ENCODE results near the gene LGR4.
A peak's percentile ranks its signal among the peaks of the same experiment; 100 is the strongest.

The LGR4 gene

DNA sequence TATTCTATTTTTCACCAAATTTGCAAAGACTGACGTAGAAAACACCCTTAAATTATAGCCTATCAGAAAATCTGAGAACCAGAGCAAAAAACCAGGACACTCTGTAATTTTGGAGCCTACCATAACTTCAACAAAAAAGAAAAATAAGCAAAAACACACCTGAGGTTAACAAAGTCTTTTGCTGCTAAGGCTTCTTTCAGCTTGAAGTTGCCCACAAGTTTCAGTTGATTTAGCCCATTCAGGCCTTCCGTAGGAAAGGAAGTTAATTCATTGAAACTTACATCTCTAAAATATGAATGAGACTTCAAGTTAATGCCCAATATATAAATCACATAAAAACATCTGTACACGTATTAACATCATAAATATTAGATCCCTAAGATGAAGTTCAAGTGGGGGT lies 99.2 kb downstream of the LGR4 start:
- Histone ChIP-seq H3K4me3 (ENCODE audit: low read depth, low read length) (no peak overlapping the region), H3K27me3 (no peaks in the 10 kb centered on the region), H3K36me3 (no peaks in the 10 kb centered on the region), H3K4me1 (no peaks in the 10 kb centered on the region), H3K9me3 (no peaks in the 10 kb centered on the region)
- no peak for DNase-seq
- TF ChIP-seq, protein P1, sequence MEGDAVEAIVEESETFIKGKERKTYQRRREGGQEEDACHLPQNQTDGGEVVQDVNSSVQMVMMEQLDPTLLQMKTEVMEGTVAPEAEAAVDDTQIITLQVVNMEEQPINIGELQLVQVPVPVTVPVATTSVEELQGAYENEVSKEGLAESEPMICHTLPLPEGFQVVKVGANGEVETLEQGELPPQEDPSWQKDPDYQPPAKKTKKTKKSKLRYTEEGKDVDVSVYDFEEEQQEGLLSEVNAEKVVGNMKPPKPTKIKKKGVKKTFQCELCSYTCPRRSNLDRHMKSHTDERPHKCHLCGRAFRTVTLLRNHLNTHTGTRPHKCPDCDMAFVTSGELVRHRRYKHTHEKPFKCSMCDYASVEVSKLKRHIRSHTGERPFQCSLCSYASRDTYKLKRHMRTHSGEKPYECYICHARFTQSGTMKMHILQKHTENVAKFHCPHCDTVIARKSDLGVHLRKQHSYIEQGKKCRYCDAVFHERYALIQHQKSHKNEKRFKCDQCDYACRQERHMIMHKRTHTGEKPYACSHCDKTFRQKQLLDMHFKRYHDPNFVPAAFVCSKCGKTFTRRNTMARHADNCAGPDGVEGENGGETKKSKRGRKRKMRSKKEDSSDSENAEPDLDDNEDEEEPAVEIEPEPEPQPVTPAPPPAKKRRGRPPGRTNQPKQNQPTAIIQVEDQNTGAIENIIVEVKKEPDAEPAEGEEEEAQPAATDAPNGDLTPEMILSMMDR (IDR thresholded peaks at IDR 0.05; ENCODE audit: low read depth, low read length) = no peak

DNA sequence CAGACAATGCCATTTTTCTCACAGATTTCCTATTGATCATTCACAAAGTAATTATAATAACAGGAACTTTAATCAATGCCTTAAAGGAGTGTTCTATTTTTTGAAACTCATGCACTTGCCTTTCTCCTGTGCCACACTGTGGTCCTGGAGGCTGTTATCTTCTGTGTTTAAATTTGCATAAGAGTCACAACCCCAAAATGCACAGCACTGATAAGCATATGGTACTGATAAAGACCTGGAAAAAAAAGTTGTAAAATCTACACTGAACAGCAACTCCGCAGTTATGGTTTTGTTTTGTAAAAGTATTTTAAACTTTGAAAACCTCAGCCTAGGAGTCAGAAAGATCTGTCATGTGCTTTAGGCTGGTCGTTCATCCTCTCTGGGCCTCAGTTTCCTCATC lies 100.4 kb downstream of the LGR4 start:
- DNase-seq = no peak
- TF ChIP-seq, protein P1 (IDR thresholded peaks at IDR 0.05; ENCODE audit: low read depth, low read length) = no peak
- no peak overlapping the region for H3K4me3 ChIP-seq (ENCODE audit: low read depth, low read length)
- H3K27me3 ChIP-seq = no peaks in the 10 kb centered on the region
- no peaks in the 10 kb centered on the region; the same call in 1 of the 2 replicates for H3K4me1 ChIP-seq
- H3K36me3 ChIP-seq = no peaks in the 10 kb centered on the region
- H3K9me3 ChIP-seq = no peaks in the 10 kb centered on the region

DNA sequence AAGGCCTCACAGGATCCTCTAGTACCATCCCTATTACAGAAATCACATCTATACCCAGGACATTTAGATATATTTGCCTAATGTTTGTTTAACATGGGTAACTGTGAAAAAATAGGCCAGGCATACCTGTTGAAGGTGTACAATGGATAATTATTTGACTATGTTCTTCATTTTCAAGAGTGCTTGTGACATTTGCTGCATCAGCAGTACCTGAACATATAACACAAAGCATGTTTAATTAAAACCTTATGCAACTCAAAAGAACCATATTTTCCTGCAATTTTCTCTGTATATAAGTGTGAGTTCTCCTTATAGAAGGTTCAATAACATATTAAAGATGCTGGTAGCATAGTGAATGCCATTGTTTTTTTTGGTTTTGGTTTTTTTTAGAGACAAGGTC lies 101.1 kb downstream of the LGR4 start:
- DNase-seq = no peak
- TF ChIP-seq, protein P1 (IDR thresholded peaks at IDR 0.05; ENCODE audit: low read depth, low read length) = no peak

DNA sequence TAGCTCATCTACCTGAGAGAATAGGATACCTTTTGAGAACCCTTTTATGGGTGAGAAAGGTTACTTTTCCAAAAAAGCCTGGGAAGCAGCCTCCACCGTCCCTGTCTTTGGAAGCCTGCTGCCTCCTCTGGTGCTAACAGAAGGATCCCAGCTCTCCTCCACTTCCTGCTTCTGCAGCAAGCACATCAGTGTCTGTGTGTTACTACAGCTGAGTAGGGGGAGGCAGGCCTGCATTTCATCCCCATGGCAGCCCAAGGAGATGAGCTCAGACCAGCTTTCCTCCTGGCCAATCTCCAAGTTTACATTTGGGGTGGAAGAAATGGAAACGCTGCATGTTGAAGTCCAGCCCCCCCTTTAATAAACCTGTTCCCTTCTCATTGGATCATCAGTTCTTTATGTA lies 102.2 kb downstream of the LGR4 start:
- peak; percentile 21 for DNase-seq
- no peaks in the 10 kb centered on the region for H3K9me3 ChIP-seq
- no peaks in the 10 kb centered on the region for H3K36me3 ChIP-seq
- H3K27me3 ChIP-seq = no peaks in the 10 kb centered on the region
- TF ChIP-seq, protein P1 (IDR thresholded peaks at IDR 0.05; ENCODE audit: low read depth, low read length) = no peak
- no peak overlapping the region for H3K4me3 ChIP-seq (ENCODE audit: low read depth, low read length)
- H3K4me1 ChIP-seq = no peaks in the 10 kb centered on the region; the same call in 1 of the 2 replicates

More for the DNA sequence above, 101.1 kb downstream of the LGR4 start:
- H3K36me3 ChIP-seq = no peaks in the 10 kb centered on the region
- H3K4me3 ChIP-seq (ENCODE audit: low read depth, low read length) = no peak overlapping the region
- no peaks in the 10 kb centered on the region for H3K27me3 ChIP-seq
- no peaks in the 10 kb centered on the region; the same call in 1 of the 2 replicates for H3K4me1 ChIP-seq
- H3K9me3 ChIP-seq = no peaks in the 10 kb centered on the region

DNA sequence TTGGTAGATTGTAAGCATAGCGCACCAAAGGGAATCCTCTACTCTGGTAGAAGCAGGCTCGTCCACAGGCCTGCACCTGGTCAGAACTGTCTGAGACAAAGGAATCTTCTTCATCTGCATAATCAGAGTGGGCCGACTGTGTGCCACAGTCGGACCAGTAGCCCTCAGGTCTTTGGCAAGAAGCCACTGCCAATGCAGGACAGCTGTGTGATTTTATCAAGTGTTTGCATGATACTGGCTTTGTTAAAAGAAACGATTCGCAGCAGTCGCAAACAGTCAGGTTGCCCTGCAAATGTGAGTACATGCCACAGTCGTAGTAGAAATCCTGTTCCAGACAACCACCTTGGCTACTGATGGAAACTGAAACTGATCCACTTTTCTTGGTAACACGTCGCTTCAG lies 104.7 kb downstream of the LGR4 start:
- Histone ChIP-seq H3K4me1 (no peaks in the 10 kb centered on the region; the same call in 1 of the 2 replicates), H3K27me3 (no peaks in the 10 kb centered on the region), H3K9me3 (no peaks in the 10 kb centered on the region), H3K36me3 (no peaks in the 10 kb centered on the region), H3K4me3 (ENCODE audit: low read depth, low read length) (peak overlapping the region; percentile 43)
- TF ChIP-seq, protein P1 (IDR thresholded peaks at IDR 0.05; ENCODE audit: low read depth, low read length) = no peak
- DNase-seq = peak; percentile 36

DNA sequence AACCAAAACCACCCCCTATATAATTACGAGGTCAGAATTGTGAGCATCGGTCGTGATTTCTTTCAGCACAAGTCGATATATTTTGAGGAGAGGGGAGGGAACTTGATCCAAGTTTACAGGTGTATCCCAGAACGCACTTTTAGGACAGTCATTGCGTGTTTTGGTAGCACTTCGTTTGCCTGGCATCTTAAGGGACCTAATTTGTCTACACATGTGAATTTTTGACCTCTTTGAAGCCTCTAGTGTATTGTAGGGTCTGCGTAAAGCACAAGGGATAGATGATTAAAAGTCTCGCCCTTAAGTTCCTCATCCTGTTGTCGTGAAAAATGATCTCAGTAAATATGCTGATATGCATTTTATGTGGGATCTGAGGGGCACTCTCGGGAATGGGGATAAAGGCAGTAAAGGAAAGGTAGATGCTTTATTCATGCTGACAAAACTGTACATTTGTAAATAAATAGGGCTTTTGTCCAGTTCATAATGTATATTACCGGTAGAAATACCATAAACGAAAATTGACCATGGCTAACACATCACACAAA lies 108.9 kb downstream of the LGR4 start:
- Histone ChIP-seq H3K36me3 (no peaks in the 10 kb centered on the region), H3K9me3 (no peaks in the 10 kb centered on the region), H3K4me1 (no peaks in the 10 kb centered on the region; the same call in 1 of the 2 replicates), H3K4me3 (ENCODE audit: low read depth, low read length) (peak overlapping the region; percentile 74), H3K27me3 (no peaks in the 10 kb centered on the region)
- TF ChIP-seq, protein P1 (IDR thresholded peaks at IDR 0.05; ENCODE audit: low read depth, low read length) = no peak
- no peak for DNase-seq

Data from BE2C (cell line).